HG02885 (cell line): ENCODE data around the gene TYSND1.
"Not testable (repeated sequence)": the region's sequence is repeated elsewhere in the genome, so short reads cannot be mapped to it uniquely, and the experiment has no call there.

Experiments used
- ATAC-seq: cut with Tn5 transposase; IDR thresholded peaks from one replicate; pipeline ENCODE4 v1.9.1; 2021; ENCODE audit warnings: mild to moderate bottlenecking; ENCODE audit not compliant: unreplicated experiment, poor library complexity

The TYSND1 gene

GRCh38 chr10:70137135-70137534, 9.4 kb downstream of the TYSND1 start:
- no peak for ATAC-seq

GRCh38 chr10:70135684-70136083, 10.8 kb downstream of the TYSND1 start:
- no peak for ATAC-seq

GRCh38 chr10:70135046-70135445, 11.5 kb downstream of the TYSND1 start:
- ATAC-seq = no peak

- ATAC-seq = peak; percentile 76
Measured at GRCh38 chr10:70132098-70133029, 14.1 kb downstream of the TYSND1 start, which contains the start of gene AIFM2. Gene AIFM2, minus strand, starts transcription at chr10:70132825. Its CDS starts 8,741 bp downstream, at chr10:70124084.

- no peak for ATAC-seq
Measured at GRCh38 chr10:70131560-70131937, 15.0 kb downstream of the TYSND1 start.

GRCh38 chr10:70130878-70131559, 15.5 kb downstream of the TYSND1 start:
- no peak for ATAC-seq

- no peak for ATAC-seq
Measured at GRCh38 chr10:70126700-70127395, 19.7 kb downstream of the TYSND1 start.

- no peak for ATAC-seq
Measured at GRCh38 chr10:70125918-70126552, 20.5 kb downstream of the TYSND1 start.

- ATAC-seq = no peak
Measured at GRCh38 chr10:70124918-70125317, 21.6 kb downstream of the TYSND1 start.

GRCh38 chr10:70124415-70124814, 22.1 kb downstream of the TYSND1 start:
- ATAC-seq = no peak

- ATAC-seq = no peak
Measured at GRCh38 chr10:70123817-70124216, 22.7 kb downstream of the TYSND1 start.

- ATAC-seq = not testable (repeated sequence)
Measured at GRCh38 chr10:70123166-70123565, 23.3 kb downstream of the TYSND1 start.

- no peak for ATAC-seq
Measured at GRCh38 chr10:70122742-70123141, 23.8 kb downstream of the TYSND1 start.

- ATAC-seq = no peak
Measured at GRCh38 chr10:70121281-70121949, 25.1 kb downstream of the TYSND1 start.

- no peak for ATAC-seq
Measured at GRCh38 chr10:70120417-70120816, 26.1 kb downstream of the TYSND1 start.

- no peak for ATAC-seq
Measured at GRCh38 chr10:70119623-70120022, 26.9 kb downstream of the TYSND1 start.

GRCh38 chr10:70119197-70119596, 27.3 kb downstream of the TYSND1 start:
- no peak for ATAC-seq

GRCh38 chr10:70118196-70118595, 28.3 kb downstream of the TYSND1 start:
- no peak for ATAC-seq

- no peak for ATAC-seq
Measured at GRCh38 chr10:70117646-70118045, 28.9 kb downstream of the TYSND1 start.
